ENCODE data around the gene DAB2IP. TPM values are rescaled to one million over a fixed set of nuclear protein-coding genes. Genes with fewer than 3 reads are reported as not detected.

DAB2IP gene
- total and polyA plus RNA-seq, 2 donors (not counting 1 experiment from before 2014, with no cell fraction given), result 14.6 to 16.5 TPM

DNA sequence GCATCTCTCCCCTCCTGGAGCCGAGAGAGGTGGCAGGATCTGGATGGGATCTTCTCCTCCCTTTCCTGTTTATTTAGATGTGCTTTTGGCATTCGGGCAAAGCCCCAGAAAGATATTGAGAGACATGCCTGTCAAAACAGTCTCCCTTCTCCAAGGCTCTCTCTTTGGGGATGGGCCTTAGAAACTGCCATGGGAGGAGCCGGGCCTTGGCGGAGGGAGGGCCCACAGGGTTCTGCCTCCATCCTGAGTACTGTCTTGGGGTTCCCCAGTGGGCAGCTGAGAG is 41.9 kb downstream of the DAB2IP start:
- Histone ChIP-seq H3K4me2 (ENCODE audit: extremely low read depth, insufficient read depth, low read length) (no peak overlapping the region), H3K4me3 (replicated peaks in 1 of 4; ENCODE audit: control extremely low read depth in 1 of 4, insufficient read depth in 1 of 4, low read depth in 3 of 4, low read length in 4 of 4) (no peak overlapping the region), H3K27me3 (ENCODE audit: control insufficient read depth, insufficient read depth, low read length) (no peaks in the 10 kb centered on the region), H3K9me3 (ENCODE audit: control insufficient read depth, insufficient read depth, low read depth, low read length) (no peaks in the 10 kb centered on the region), H3K9ac (ENCODE audit: insufficient read depth, low read length) (no peak overlapping the region), H3K4me1 (ENCODE audit: control insufficient read depth, extremely low read depth, insufficient read depth, low read length) (peaks cover 6% of the 10 kb centered on the region), H3K79me2 (ENCODE audit: control insufficient read depth, insufficient read depth, low read length) (no peaks in the 10 kb centered on the region), H4K20me1 (ENCODE audit: control insufficient read depth, extremely low read depth, insufficient read depth, low read length) (no peaks in the 10 kb centered on the region), H2AFZ (ENCODE audit: low read length) (no peak overlapping the region), H3K36me3 (ENCODE audit: control insufficient read depth, insufficient read depth, low read length) (no peaks in the 10 kb centered on the region), H3K27ac (ENCODE audit: insufficient read depth, low read length) (no peak overlapping the region)
- TF ChIP-seq EZH2 (IDR thresholded peaks at IDR 0.05; ENCODE audit: low read length, missing control alignments), result no peak
- no peak for DNase-seq (ENCODE audit: low read depth in 2 of 2)

DNA sequence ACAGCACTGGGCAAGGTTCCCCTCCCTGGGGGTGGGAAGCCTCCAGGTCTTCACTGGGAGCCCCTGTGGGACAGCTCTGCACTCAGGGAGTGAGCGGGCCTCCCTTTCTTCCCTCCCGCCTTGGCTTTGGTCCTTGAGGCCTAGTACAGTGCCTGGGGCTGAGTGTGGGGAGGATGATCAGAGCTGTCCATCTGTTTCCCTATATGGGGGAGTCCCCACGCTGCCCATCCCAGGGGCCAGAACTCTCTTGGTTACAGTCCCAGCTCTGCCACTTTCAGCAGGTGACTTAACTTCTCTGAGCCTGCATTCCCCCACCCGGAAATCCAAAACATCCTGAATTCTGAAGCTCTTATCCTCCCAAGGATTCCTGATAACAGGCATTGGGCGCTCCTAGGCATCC is 42.6 kb downstream of the DAB2IP start:
- no peaks in the 10 kb centered on the region for H3K9me3 ChIP-seq (ENCODE audit: control insufficient read depth, insufficient read depth, low read depth, low read length)
- TF ChIP-seq, protein P1, sequence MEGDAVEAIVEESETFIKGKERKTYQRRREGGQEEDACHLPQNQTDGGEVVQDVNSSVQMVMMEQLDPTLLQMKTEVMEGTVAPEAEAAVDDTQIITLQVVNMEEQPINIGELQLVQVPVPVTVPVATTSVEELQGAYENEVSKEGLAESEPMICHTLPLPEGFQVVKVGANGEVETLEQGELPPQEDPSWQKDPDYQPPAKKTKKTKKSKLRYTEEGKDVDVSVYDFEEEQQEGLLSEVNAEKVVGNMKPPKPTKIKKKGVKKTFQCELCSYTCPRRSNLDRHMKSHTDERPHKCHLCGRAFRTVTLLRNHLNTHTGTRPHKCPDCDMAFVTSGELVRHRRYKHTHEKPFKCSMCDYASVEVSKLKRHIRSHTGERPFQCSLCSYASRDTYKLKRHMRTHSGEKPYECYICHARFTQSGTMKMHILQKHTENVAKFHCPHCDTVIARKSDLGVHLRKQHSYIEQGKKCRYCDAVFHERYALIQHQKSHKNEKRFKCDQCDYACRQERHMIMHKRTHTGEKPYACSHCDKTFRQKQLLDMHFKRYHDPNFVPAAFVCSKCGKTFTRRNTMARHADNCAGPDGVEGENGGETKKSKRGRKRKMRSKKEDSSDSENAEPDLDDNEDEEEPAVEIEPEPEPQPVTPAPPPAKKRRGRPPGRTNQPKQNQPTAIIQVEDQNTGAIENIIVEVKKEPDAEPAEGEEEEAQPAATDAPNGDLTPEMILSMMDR (conservative IDR thresholded peaks at IDR 0.05 in 1 of 2, IDR thresholded peaks at IDR 0.05 in 1 of 2; ENCODE audit: low read depth in 1 of 2, low read length in 2 of 2), result no peak
- TF ChIP-seq EZH2 (IDR thresholded peaks at IDR 0.05; ENCODE audit: low read length, missing control alignments), result no peak
- no peak overlapping the region for H3K4me2 ChIP-seq (ENCODE audit: extremely low read depth, insufficient read depth, low read length)
- no peak overlapping the region for H3K27ac ChIP-seq (ENCODE audit: insufficient read depth, low read length)
- H3K79me2 ChIP-seq (ENCODE audit: control insufficient read depth, insufficient read depth, low read length), result no peaks in the 10 kb centered on the region
- H3K4me1 ChIP-seq (ENCODE audit: control insufficient read depth, extremely low read depth, insufficient read depth, low read length), result peaks cover 6% of the 10 kb centered on the region
- no peak for DNase-seq (ENCODE audit: low read depth in 2 of 2)
- no peaks in the 10 kb centered on the region for H4K20me1 ChIP-seq (ENCODE audit: control insufficient read depth, extremely low read depth, insufficient read depth, low read length)
- no peak overlapping the region for H2AFZ ChIP-seq (ENCODE audit: low read length)
- H3K9ac ChIP-seq (ENCODE audit: insufficient read depth, low read length), result no peak overlapping the region
- no peaks in the 10 kb centered on the region for H3K27me3 ChIP-seq (ENCODE audit: control insufficient read depth, insufficient read depth, low read length)
- H3K36me3 ChIP-seq (ENCODE audit: control insufficient read depth, insufficient read depth, low read length), result no peaks in the 10 kb centered on the region
- H3K4me3 ChIP-seq (replicated peaks in 1 of 4; ENCODE audit: control extremely low read depth in 1 of 4, insufficient read depth in 1 of 4, low read depth in 3 of 4, low read length in 4 of 4), result no peak overlapping the region

- Histone ChIP-seq H3K9me3 (ENCODE audit: control insufficient read depth, insufficient read depth, low read depth, low read length) (no peaks in the 10 kb centered on the region), H2AFZ (ENCODE audit: low read length) (no peak overlapping the region), H3K4me2 (ENCODE audit: extremely low read depth, insufficient read depth, low read length) (no peak overlapping the region), H3K79me2 (ENCODE audit: control insufficient read depth, insufficient read depth, low read length) (no peaks in the 10 kb centered on the region), H3K27me3 (ENCODE audit: control insufficient read depth, insufficient read depth, low read length) (no peaks in the 10 kb centered on the region), H4K20me1 (ENCODE audit: control insufficient read depth, extremely low read depth, insufficient read depth, low read length) (no peaks in the 10 kb centered on the region), H3K4me1 (ENCODE audit: control insufficient read depth, extremely low read depth, insufficient read depth, low read length) (peaks cover 6% of the 10 kb centered on the region), H3K4me3 (replicated peaks in 1 of 4; ENCODE audit: control extremely low read depth in 1 of 4, insufficient read depth in 1 of 4, low read depth in 3 of 4, low read length in 4 of 4) (no peak overlapping the region), H3K9ac (ENCODE audit: insufficient read depth, low read length) (no peak overlapping the region), H3K36me3 (ENCODE audit: control insufficient read depth, insufficient read depth, low read length) (no peaks in the 10 kb centered on the region), H3K27ac (ENCODE audit: insufficient read depth, low read length) (no peak overlapping the region)
- TF ChIP-seq, protein P1 (conservative IDR thresholded peaks at IDR 0.05 in 1 of 2, IDR thresholded peaks at IDR 0.05 in 1 of 2; ENCODE audit: low read depth in 1 of 2, low read length in 2 of 2), result no peak
- TF ChIP-seq EZH2 (IDR thresholded peaks at IDR 0.05; ENCODE audit: low read length, missing control alignments), result no peak
- no peak for DNase-seq (ENCODE audit: low read depth in 2 of 2)
Observed at GRCh38 chr9:121694600-121694999, 43.2 kb downstream of the DAB2IP start.
